HL-60 (cell line): ENCODE measurements around the gene TMC5.

ENCODE experiments used
- DNase-seq, 2 experiments: peaks; one replicate each; pipeline ENCODE4 v3.0.0-alpha.2; 2010 to 2020; ENCODE audit warnings: low read depth in 1 of 2, low spot score in 1 of 2
- H3K27ac ChIP-seq: fragments of 250-450 bp; sonication (Bioruptor Pico); replicated peaks from 2 replicates; pipeline ENCODE4 v1.5.1; 2020; ENCODE audit warnings: mild to moderate bottlenecking, moderate library complexity
- H3K27me3 ChIP-seq: fragments of 250-450 bp; sonication (Bioruptor Pico); 2 replicates; pipeline ENCODE4 v1.5.1; 2021; ENCODE audit warnings: mild to moderate bottlenecking, moderate library complexity; ENCODE audit not compliant: insufficient read depth, poor library complexity, severe bottlenecking
- H3K4me3 ChIP-seq: replicated peaks from 2 replicates; pipeline ENCODE4 v1.5.1; 2011; ENCODE audit warnings: mild to moderate bottlenecking, control low read depth, low read length; ENCODE audit not compliant: insufficient read depth
- GABPA ChIP-seq: IDR thresholded peaks from 2 replicates; pipeline ENCODE4 v1.6.1; 2012; ENCODE audit warnings: low read depth
- POLR2AphosphoS5 ChIP-seq: IDR thresholded peaks from 2 replicates; pipeline ENCODE4 v1.6.1; 2012; ENCODE audit warnings: low read depth
- SPI1 ChIP-seq: IDR thresholded peaks from 2 replicates; pipeline ENCODE4 v1.6.1; 2012; ENCODE audit warnings: low read depth, mild to moderate bottlenecking, borderline replicate concordance
- TF ChIP-seq, protein P1 (sequence below): IDR thresholded peaks from one replicate; pipeline ENCODE4 v1.5.1; 2011; ENCODE audit warnings: low read length, control low read depth, inconsistent platforms; ENCODE audit not compliant: insufficient read depth
- TF ChIP-seq, protein P2 (sequence below): IDR thresholded peaks from 2 replicates; pipeline ENCODE4 v1.6.1; 2012; ENCODE audit warnings: low read depth; ENCODE audit not compliant: insufficient replicate concordance

The TMC5 gene

DNA sequence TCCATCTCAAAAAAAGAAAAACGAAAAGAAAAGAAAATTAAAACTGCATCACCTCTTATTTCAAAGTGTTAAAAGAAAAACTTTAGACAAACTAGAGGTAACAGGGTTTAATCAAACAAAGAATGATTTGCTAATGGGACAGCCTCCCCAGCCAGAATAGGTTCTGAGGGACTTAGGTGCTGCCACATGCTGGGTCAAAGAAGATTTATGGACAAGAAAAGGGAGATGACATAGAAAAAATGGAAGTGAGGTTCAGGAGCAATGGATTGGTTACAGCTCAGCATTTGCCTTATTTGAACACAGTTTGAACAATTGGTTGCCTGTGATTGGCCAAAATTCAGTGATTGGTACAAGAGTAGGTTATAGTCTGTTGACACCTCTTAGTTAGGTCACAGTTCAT lies 21.1 kb downstream of the TMC5 start:
- Histone ChIP-seq H3K27ac (no peak overlapping the region), H3K4me3 (no peak overlapping the region), H3K27me3 (no peaks in the 10 kb centered on the region)
- no peak for DNase-seq
- TF ChIP-seq, protein P1, sequence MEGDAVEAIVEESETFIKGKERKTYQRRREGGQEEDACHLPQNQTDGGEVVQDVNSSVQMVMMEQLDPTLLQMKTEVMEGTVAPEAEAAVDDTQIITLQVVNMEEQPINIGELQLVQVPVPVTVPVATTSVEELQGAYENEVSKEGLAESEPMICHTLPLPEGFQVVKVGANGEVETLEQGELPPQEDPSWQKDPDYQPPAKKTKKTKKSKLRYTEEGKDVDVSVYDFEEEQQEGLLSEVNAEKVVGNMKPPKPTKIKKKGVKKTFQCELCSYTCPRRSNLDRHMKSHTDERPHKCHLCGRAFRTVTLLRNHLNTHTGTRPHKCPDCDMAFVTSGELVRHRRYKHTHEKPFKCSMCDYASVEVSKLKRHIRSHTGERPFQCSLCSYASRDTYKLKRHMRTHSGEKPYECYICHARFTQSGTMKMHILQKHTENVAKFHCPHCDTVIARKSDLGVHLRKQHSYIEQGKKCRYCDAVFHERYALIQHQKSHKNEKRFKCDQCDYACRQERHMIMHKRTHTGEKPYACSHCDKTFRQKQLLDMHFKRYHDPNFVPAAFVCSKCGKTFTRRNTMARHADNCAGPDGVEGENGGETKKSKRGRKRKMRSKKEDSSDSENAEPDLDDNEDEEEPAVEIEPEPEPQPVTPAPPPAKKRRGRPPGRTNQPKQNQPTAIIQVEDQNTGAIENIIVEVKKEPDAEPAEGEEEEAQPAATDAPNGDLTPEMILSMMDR, result no peak
- TF ChIP-seq, protein P2, sequence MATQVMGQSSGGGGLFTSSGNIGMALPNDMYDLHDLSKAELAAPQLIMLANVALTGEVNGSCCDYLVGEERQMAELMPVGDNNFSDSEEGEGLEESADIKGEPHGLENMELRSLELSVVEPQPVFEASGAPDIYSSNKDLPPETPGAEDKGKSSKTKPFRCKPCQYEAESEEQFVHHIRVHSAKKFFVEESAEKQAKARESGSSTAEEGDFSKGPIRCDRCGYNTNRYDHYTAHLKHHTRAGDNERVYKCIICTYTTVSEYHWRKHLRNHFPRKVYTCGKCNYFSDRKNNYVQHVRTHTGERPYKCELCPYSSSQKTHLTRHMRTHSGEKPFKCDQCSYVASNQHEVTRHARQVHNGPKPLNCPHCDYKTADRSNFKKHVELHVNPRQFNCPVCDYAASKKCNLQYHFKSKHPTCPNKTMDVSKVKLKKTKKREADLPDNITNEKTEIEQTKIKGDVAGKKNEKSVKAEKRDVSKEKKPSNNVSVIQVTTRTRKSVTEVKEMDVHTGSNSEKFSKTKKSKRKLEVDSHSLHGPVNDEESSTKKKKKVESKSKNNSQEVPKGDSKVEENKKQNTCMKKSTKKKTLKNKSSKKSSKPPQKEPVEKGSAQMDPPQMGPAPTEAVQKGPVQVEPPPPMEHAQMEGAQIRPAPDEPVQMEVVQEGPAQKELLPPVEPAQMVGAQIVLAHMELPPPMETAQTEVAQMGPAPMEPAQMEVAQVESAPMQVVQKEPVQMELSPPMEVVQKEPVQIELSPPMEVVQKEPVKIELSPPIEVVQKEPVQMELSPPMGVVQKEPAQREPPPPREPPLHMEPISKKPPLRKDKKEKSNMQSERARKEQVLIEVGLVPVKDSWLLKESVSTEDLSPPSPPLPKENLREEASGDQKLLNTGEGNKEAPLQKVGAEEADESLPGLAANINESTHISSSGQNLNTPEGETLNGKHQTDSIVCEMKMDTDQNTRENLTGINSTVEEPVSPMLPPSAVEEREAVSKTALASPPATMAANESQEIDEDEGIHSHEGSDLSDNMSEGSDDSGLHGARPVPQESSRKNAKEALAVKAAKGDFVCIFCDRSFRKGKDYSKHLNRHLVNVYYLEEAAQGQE, result no peak
- no peak for TF ChIP-seq POLR2AphosphoS5
- no peak for TF ChIP-seq SPI1
- no peak for TF ChIP-seq GABPA

DNA sequence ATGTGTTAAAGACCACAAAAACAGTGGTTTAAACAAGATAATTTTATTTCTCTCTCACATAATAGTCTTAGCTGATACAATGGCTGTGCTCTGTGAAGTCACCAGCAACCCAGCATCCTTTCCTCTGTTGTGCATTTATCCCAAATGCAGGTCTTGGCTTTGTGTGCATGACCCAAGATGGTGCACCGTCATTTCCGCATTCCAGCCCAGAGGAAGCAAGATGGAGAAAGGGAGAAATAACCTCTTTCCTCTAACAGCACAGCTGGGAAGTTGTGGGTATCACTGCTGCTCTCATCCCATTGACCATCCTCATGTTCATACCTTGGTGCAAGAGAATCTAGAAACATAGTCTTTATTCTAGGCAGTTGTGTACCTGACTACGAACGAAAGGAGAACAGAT lies 21.8 kb downstream of the TMC5 start:
- TF ChIP-seq GABPA (no peak), POLR2AphosphoS5 (no peak), SPI1 (no peak)
- TF ChIP-seq, protein P2, result no peak
- TF ChIP-seq, protein P1, result no peak
- H3K27ac ChIP-seq, result no peak overlapping the region
- H3K27me3 ChIP-seq, result no peaks in the 10 kb centered on the region

DNA sequence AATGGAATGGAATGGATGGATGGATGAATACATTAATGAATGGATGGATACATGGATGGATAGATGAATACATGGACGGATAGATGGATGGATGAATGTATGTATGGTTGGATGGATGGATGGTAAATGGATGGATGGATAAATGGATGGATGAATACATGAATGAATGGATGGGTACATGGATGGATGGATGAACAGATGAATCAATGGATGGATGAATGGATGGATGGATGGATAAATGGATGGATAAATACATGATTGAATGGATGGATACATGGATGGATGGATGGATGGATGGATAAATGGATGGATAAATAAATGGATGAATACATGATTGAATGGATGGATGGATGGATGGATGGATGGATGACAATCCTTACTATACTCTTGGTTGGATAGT lies 26.0 kb downstream of the TMC5 start:
- no peaks in the 10 kb centered on the region for H3K27me3 ChIP-seq
- DNase-seq, result no peak
- no peak for TF ChIP-seq GABPA
- TF ChIP-seq, protein P1, result no peak
- TF ChIP-seq, protein P2, result no peak
- no peak overlapping the region for H3K4me3 ChIP-seq
- H3K27ac ChIP-seq, result no peak overlapping the region

More for the DNA sequence above, 21.8 kb downstream of the TMC5 start:
- DNase-seq, result no peak
- no peak overlapping the region for H3K4me3 ChIP-seq
